DND-41 (cell line): Measurements from ENCODE around the gene BPIFB2.

ENCODE experiments used
- EZH2 ChIP-seq: IDR thresholded peaks from 3 replicates; pipeline ENCODE4 v1.6.1; 2012; ENCODE audit warnings: borderline replicate concordance, low read depth, mild to moderate bottlenecking, moderate library complexity, low read length, inconsistent platforms; ENCODE audit not compliant: severe bottlenecking
- TF ChIP-seq, protein P1 (sequence below): IDR thresholded peaks from 2 replicates; pipeline ENCODE4 v1.5.1; 2012; ENCODE audit warnings: borderline replicate concordance, low read length, moderate library complexity, mild to moderate bottlenecking; ENCODE audit not compliant: poor library complexity, severe bottlenecking; ENCODE audit errors: extremely low read depth

DNA sequence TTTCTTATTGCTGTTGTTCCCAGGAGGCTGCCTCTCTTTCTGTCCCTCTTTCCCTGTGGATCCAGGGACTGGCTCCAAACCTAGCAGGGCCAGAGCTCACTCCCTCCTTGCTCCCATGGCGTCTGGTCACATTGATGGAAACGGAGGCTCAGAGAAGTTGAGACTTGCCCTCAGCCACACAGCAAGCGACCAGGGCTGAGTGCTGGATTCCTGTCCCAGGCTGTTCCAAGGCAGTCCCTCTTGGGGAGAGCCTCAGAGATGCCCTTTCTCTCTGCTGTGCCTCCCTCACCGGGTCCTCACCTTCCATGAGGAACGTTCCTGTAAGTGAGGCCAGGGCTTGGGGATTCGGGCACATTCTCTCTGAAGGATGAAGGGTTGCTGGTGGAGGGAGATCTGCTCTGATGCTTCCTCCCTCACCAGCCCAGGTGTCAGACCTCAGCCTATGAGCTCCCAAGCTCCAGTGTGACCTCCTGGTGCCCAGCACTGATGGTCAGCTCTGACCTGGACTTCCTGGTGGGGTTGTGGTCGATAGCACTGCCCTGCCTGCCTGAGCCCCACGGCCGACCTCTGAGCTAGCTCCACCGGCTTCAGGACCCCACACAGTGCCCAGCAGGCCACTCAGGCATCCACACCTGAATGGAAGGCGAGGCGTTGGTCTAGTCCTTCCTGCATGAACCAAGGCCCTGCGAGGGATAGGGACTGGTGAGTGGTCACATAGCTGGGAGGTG lies 30.1 kb upstream of the BPIFB2 start:
- TF ChIP-seq, protein P1, sequence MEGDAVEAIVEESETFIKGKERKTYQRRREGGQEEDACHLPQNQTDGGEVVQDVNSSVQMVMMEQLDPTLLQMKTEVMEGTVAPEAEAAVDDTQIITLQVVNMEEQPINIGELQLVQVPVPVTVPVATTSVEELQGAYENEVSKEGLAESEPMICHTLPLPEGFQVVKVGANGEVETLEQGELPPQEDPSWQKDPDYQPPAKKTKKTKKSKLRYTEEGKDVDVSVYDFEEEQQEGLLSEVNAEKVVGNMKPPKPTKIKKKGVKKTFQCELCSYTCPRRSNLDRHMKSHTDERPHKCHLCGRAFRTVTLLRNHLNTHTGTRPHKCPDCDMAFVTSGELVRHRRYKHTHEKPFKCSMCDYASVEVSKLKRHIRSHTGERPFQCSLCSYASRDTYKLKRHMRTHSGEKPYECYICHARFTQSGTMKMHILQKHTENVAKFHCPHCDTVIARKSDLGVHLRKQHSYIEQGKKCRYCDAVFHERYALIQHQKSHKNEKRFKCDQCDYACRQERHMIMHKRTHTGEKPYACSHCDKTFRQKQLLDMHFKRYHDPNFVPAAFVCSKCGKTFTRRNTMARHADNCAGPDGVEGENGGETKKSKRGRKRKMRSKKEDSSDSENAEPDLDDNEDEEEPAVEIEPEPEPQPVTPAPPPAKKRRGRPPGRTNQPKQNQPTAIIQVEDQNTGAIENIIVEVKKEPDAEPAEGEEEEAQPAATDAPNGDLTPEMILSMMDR: no peak
- no peak for TF ChIP-seq EZH2
